ENCODE measurements around the gene BNIP1. TPM values are rescaled to one million over a fixed set of nuclear protein-coding genes. Genes with fewer than 3 reads are reported as not detected.

BNIP1 gene
- total and polyA plus RNA-seq, 4 donors = 17.5 to 20.5 (median 19.6) TPM

GRCh38 chr5:173201636-173202265 is 57.4 kb downstream of the BNIP1 start:
- Histone ChIP-seq H3K4me3 (ENCODE audit: low read depth, low read length) (no peak overlapping the region), H3K27me3 (ENCODE audit: control insufficient read depth, insufficient read depth, low read length) (peaks cover 13% of the 10 kb centered on the region), H3K27ac (ENCODE audit: low read depth, low read length) (no peak overlapping the region), H3K36me3 (ENCODE audit: control insufficient read depth, insufficient read depth, low read length) (no peaks in the 10 kb centered on the region), H3K9me3 (ENCODE audit: control insufficient read depth, insufficient read depth, low read length) (no peaks in the 10 kb centered on the region), H3K4me1 (ENCODE audit: control insufficient read depth, insufficient read depth, low read length) (no peaks in the 10 kb centered on the region)
- 73% methylated on average over 12 of the region's 13 CpGs for WGBS (ENCODE audit: insufficient coverage)
- peak in 1 of 6 donors; percentile 3 for DNase-seq (ENCODE audit: low read depth in 4 of 6, low spot score in 6 of 6)

GRCh38 chr5:173202266-173202875 is 58.0 kb downstream of the BNIP1 start:
- peaks cover 13% of the 10 kb centered on the region for H3K27me3 ChIP-seq (ENCODE audit: control insufficient read depth, insufficient read depth, low read length)
- 17% methylated on average over 8 of the region's 11 CpGs for WGBS (ENCODE audit: insufficient coverage)

GRCh38 chr5:173204185-173204979 is 60.1 kb downstream of the BNIP1 start:
- Histone ChIP-seq H3K4me3 (ENCODE audit: low read depth, low read length) (no peak overlapping the region), H3K27ac (ENCODE audit: low read depth, low read length) (no peak overlapping the region), H3K4me1 (ENCODE audit: control insufficient read depth, insufficient read depth, low read length) (no peaks in the 10 kb centered on the region), H3K9me3 (ENCODE audit: control insufficient read depth, insufficient read depth, low read length) (no peaks in the 10 kb centered on the region), H3K27me3 (ENCODE audit: control insufficient read depth, insufficient read depth, low read length) (peaks cover 13% of the 10 kb centered on the region), H3K36me3 (ENCODE audit: control insufficient read depth, insufficient read depth, low read length) (no peaks in the 10 kb centered on the region)
- 80% methylated on average over 3 of the region's 6 CpGs for WGBS (ENCODE audit: insufficient coverage)
- no peak for DNase-seq (ENCODE audit: low read depth in 4 of 6, low spot score in 6 of 6)

More at GRCh38 chr5:173202266-173202875, 58.0 kb downstream of the BNIP1 start:
- no peaks in the 10 kb centered on the region for H3K4me1 ChIP-seq (ENCODE audit: control insufficient read depth, insufficient read depth, low read length)
- DNase-seq (ENCODE audit: low read depth in 4 of 6, low spot score in 6 of 6) = no peak
- no peak overlapping the region for H3K27ac ChIP-seq (ENCODE audit: low read depth, low read length)
- no peaks in the 10 kb centered on the region for H3K9me3 ChIP-seq (ENCODE audit: control insufficient read depth, insufficient read depth, low read length)
- no peaks in the 10 kb centered on the region for H3K36me3 ChIP-seq (ENCODE audit: control insufficient read depth, insufficient read depth, low read length)
- no peak overlapping the region for H3K4me3 ChIP-seq (ENCODE audit: low read depth, low read length)

- Histone ChIP-seq H3K27ac (ENCODE audit: low read depth, low read length) (no peak overlapping the region), H3K4me1 (ENCODE audit: control insufficient read depth, insufficient read depth, low read length) (no peaks in the 10 kb centered on the region), H3K4me3 (ENCODE audit: low read depth, low read length) (no peak overlapping the region), H3K9me3 (ENCODE audit: control insufficient read depth, insufficient read depth, low read length) (no peaks in the 10 kb centered on the region), H3K36me3 (ENCODE audit: control insufficient read depth, insufficient read depth, low read length) (no peaks in the 10 kb centered on the region), H3K27me3 (ENCODE audit: control insufficient read depth, insufficient read depth, low read length) (peaks cover 13% of the 10 kb centered on the region)
- no peak for DNase-seq (ENCODE audit: low read depth in 4 of 6, low spot score in 6 of 6)
- 84% methylated on average over 4 of the region's 6 CpGs for WGBS (ENCODE audit: insufficient coverage)
These were observed 61.6 kb downstream of the BNIP1 start for GRCh38 chr5:173205916-173206315.

- H3K9me3 ChIP-seq (ENCODE audit: control insufficient read depth, insufficient read depth, low read length) = no peaks in the 10 kb centered on the region
- H3K27me3 ChIP-seq (ENCODE audit: control insufficient read depth, insufficient read depth, low read length) = peaks cover 2% of the 10 kb centered on the region
- H3K36me3 ChIP-seq (ENCODE audit: control insufficient read depth, insufficient read depth, low read length) = no peaks in the 10 kb centered on the region
- WGBS (ENCODE audit: insufficient coverage) = 92% methylated on average over 7 of the region's 7 CpGs
- H3K27ac ChIP-seq (ENCODE audit: low read depth, low read length) = no peak overlapping the region
- DNase-seq (ENCODE audit: low read depth in 4 of 6, low spot score in 6 of 6) = no peak
- H3K4me1 ChIP-seq (ENCODE audit: control insufficient read depth, insufficient read depth, low read length) = no peaks in the 10 kb centered on the region
- no peak overlapping the region for H3K4me3 ChIP-seq (ENCODE audit: low read depth, low read length)
These were observed 64.0 kb downstream of the BNIP1 start for GRCh38 chr5:173208296-173208695.

- 93% methylated on average over 8 of the region's 8 CpGs for WGBS (ENCODE audit: insufficient coverage)
- no peaks in the 10 kb centered on the region for H3K9me3 ChIP-seq (ENCODE audit: control insufficient read depth, insufficient read depth, low read length)
- no peaks in the 10 kb centered on the region for H3K36me3 ChIP-seq (ENCODE audit: control insufficient read depth, insufficient read depth, low read length)
- H3K27me3 ChIP-seq (ENCODE audit: control insufficient read depth, insufficient read depth, low read length) = no peaks in the 10 kb centered on the region
- no peak overlapping the region for H3K27ac ChIP-seq (ENCODE audit: low read depth, low read length)
- H3K4me1 ChIP-seq (ENCODE audit: control insufficient read depth, insufficient read depth, low read length) = no peaks in the 10 kb centered on the region
- no peak for DNase-seq (ENCODE audit: low read depth in 4 of 6, low spot score in 6 of 6)
- H3K4me3 ChIP-seq (ENCODE audit: low read depth, low read length) = no peak overlapping the region
These were observed 66.5 kb downstream of the BNIP1 start for GRCh38 chr5:173210877-173211276.

- Histone ChIP-seq H3K4me3 (ENCODE audit: low read depth, low read length) (no peak overlapping the region), H3K27me3 (ENCODE audit: control insufficient read depth, insufficient read depth, low read length) (no peaks in the 10 kb centered on the region), H3K4me1 (ENCODE audit: control insufficient read depth, insufficient read depth, low read length) (no peaks in the 10 kb centered on the region), H3K9me3 (ENCODE audit: control insufficient read depth, insufficient read depth, low read length) (no peaks in the 10 kb centered on the region), H3K27ac (ENCODE audit: low read depth, low read length) (no peak overlapping the region), H3K36me3 (ENCODE audit: control insufficient read depth, insufficient read depth, low read length) (no peaks in the 10 kb centered on the region)
- WGBS (ENCODE audit: insufficient coverage) = 89% methylated on average over 6 of the region's 6 CpGs
- DNase-seq (ENCODE audit: low read depth in 4 of 6, low spot score in 6 of 6) = no peak
These were observed 67.0 kb downstream of the BNIP1 start for GRCh38 chr5:173211284-173211683.

GRCh38 chr5:173213236-173213933 is 69.1 kb downstream of the BNIP1 start:
- Histone ChIP-seq H3K9me3 (ENCODE audit: control insufficient read depth, insufficient read depth, low read length) (no peaks in the 10 kb centered on the region), H3K36me3 (ENCODE audit: control insufficient read depth, insufficient read depth, low read length) (no peaks in the 10 kb centered on the region), H3K4me3 (ENCODE audit: low read depth, low read length) (no peak overlapping the region), H3K27me3 (ENCODE audit: control insufficient read depth, insufficient read depth, low read length) (peaks cover 7% of the 10 kb centered on the region), H3K4me1 (ENCODE audit: control insufficient read depth, insufficient read depth, low read length) (no peaks in the 10 kb centered on the region), H3K27ac (ENCODE audit: low read depth, low read length) (no peak overlapping the region)
- whole genome bisulfite sequencing (ENCODE audit: insufficient coverage) = 93% methylated on average over 41 of the region's 49 CpGs
- no peak for DNase-seq (ENCODE audit: low read depth in 4 of 6, low spot score in 6 of 6)

Measured in spinal cord (tissue), 10 donors.